DMS53 (cell line): Measurements from ENCODE around the gene DCUN1D1.
A peak's percentile ranks its signal among the peaks of the same experiment; 100 is the strongest.
"Not testable (repeated sequence)": the region's sequence is repeated elsewhere in the genome, so short reads cannot be mapped to it uniquely, and the experiment has no call there.

Experiments used
- DNase-seq: peaks from one replicate; lab custom pipeline; 2025; lab: John Stamatoyannopoulos, UW

Gene DCUN1D1

DNA sequence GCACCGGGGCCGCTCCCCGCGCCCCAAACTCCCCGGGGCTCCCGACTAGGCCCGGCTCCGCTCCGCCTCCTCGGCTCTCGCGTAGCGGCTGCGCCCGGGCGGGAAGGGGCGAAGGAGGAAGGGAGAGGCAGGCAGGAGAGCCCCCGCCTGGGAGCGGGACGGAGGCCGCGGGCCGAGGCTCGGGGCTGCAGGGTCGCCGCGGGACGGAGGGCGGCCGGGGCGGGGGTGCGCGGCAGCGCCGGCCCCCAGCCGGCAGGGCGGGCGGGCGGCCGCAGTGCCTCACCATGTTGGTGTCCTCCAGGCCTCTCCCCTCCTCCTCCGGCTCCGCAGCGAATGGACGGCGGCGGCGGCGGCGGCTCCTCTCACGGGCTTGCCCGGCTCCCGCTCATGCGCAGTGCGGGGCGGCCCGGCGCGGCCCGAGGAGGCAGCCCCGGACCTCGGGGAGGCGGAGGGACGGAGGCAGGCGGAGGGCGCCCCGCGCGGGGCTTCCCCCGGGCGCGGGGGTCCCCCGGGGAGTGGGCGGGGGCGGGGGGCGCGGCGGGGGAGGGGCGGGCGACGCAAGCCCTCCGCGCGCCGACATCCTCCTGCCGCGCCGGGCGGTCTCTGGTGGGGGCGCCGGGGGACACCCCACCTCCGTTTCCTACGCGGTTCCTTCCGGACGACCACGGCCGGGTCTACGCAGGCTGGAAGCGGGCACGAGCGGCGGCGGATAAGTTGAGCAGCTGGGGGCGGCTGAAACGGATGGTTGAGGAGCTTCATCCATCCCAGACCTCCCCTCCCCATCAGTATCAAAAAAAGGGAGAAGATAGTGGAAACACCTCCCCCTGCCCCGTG, at the start of gene DCUN1D1:
Gene DCUN1D1 (minus strand): TSS at position 335 of the 834 bp plus-strand sequence. CDS start 49 bp downstream, at position 286.
- DNase-seq = peak; percentile 89

- DNase-seq = no peak
These were observed 48.1 kb upstream of the DCUN1D1 start for GRCh38 chr3:183028416-183028815.

GRCh38 chr3:183027276-183027675, 46.9 kb upstream of the DCUN1D1 start:
- DNase-seq = no peak

DNA sequence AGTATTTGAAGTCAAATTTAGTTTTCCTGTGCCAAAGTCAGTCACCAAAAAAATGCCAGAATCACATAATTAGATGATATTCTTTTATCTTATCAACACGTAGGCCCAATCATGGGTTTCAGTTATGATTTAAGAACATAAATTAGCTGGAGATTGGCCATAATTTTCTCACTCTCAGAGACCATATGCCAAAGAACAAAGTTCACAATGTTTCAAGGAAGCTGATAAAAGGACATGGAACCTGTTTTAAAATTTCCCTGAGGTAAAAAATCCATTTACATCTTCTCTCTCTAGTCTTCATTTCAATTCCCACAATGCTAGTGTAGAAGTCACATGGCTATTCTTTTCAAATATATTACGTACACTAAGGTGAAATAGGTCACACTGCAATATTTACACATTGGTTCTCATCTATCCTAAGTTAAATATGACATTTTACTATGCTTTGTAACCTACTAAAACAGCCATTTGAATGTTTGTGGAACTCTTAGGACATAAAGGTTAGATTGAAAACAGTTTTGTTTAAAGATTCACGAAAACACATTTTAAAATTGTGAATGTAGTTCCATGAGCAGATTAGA, 42.7 kb upstream of the DCUN1D1 start:
- peak; percentile 3 for DNase-seq

DNA sequence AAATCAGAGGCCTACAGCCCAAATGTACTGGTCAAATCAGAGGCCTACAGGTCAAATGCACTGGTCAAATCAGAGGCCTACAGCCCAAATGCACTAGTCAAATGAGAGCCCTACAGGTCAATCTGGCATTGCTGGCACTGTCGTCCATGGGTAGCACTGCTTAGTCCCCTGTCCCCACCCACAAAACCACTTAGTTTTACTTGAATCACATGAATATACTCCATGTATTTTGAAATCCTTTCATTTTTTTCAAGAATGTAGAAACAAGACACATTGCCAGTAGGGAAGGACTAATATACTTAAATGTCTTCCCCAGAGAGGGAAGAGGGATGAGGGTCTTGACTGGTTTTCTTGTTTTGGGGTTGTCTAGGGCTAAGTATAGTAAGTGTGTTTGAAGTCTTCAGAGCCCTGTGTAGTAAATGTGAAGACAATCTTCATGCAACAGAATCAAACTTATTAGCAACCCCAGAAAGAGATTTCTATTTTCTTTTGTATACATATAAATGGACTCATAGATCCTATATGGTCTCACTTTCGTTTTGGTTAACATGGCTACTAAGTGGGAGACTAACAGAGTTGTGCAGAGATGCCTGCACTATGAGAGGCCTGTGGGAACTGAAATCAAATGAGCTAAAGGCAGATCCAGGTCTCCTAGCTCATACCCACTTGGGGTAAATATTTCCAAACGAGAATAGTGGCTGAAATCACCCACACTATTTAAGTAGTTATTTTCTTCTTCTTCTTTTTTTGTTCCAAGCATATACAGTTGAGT, 38.3 kb upstream of the DCUN1D1 start:
- no peak for DNase-seq

GRCh38 chr3:183015185-183015584, 34.8 kb upstream of the DCUN1D1 start:
- DNase-seq = no peak

- DNase-seq = no peak
These were observed 33.5 kb upstream of the DCUN1D1 start for GRCh38 chr3:183013856-183014255.

- no peak for DNase-seq
These were observed 32.7 kb upstream of the DCUN1D1 start for GRCh38 chr3:183013074-183013473.

- no peak for DNase-seq
These were observed 28.5 kb upstream of the DCUN1D1 start for GRCh38 chr3:183008800-183009199.

DNA sequence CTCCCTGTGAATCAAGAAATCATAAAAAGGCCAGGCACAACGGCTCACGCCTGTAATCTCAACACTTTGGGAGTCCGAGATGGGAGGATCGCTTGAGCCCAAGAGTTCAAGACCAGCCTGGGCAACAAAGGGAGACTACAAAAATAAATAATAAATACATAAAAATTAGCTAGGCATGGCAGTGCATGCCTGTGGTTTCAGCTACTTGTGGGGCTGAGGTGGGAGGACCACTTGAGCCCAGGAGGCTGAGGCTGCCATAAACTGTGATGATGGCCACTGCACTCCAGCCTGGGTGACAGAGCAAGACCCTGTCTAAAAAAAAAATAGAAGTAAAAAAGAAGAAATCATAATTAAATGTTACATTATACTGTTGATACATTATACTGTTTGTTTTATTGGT, 28.0 kb upstream of the DCUN1D1 start:
- no peak for DNase-seq

DNA sequence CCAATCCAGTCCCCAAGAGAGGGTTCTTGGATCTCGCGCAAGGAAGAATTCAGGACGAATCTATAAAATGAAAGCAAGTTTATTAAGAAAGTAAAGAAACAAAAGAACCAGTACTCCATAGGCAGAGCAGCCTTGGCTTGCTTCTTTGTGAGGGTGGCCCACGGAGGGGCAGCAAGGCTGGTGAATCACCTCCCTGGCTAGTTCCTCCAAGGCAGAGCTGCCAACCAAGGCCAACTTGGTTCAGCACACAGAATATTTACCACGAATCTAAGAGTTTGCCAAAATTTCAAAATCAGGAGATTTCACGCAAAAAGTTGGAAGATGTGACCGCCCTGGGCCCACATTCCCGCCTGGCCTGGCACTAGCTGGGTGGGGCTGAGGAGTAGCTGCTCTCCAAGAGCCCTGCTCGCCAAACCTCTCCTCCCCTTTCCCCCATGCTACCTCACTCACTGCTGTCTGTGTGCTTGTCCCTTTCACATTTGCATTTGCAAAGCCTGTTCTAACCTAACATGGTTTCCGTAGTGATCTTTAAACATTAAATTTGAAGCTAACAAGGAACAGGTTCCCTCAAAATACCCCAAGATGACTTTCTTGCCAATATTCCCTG, 26.2 kb upstream of the DCUN1D1 start:
- DNase-seq = no peak

- DNase-seq = no peak
These were observed 19.4 kb upstream of the DCUN1D1 start for GRCh38 chr3:182999767-183000166.

DNA sequence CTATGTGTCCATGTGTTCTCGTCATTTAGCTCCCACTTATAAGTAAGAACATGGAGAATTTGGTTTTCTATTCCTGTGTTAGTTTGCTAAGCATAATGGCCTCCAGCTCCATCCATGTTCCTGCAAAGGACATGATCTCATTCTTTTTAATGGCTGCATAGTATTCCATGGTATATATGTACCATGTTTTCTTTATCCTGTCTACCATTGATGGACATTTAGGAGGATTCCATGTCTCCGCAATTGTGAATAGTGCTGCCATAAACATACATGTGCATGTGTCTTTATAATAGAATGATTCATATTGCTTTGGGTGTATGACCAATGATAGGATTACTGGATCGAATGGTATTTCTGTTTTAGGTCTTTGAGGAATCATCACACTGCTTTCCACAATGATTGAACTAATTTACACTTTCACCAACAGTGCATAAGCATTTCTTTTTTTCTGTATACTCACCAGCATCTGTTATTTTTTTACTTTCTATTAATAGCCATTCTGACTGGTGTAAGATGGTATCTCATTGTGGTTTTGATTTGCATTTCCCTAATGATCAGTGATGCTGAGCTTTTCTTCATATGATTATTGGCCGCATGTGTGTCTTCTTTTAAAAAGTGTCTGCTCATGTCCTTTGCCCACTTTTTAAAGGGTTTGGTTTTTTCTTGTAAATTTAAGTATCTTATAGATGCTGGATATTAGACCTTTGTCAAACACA, 13.3 kb upstream of the DCUN1D1 start:
- DNase-seq = not testable (repeated sequence)

- DNase-seq = peak; percentile 10
These were observed 9.2 kb upstream of the DCUN1D1 start for GRCh38 chr3:182989566-182989965.

DNA sequence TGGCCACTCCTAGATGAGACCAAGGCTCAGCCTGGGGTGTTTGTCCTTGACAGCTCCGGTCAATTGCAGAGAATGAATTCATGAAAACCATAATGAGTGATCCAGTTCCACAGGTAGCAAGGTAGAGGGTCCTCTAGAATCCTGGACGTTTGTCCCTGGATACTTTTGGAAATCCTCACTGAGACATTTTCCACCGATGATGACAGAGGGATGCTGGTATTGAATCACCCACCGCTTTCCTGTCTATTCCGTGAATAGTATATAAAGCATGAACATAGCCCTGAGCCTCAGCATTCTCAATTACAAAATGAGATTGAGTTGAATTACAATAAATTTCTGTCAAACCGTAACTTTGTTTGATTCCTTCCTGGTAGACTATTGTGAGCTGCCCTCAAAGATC, 5.7 kb upstream of the DCUN1D1 start:
- no peak for DNase-seq

- no peak for DNase-seq
These were observed 3.5 kb upstream of the DCUN1D1 start for GRCh38 chr3:182983876-182984275.

DNA sequence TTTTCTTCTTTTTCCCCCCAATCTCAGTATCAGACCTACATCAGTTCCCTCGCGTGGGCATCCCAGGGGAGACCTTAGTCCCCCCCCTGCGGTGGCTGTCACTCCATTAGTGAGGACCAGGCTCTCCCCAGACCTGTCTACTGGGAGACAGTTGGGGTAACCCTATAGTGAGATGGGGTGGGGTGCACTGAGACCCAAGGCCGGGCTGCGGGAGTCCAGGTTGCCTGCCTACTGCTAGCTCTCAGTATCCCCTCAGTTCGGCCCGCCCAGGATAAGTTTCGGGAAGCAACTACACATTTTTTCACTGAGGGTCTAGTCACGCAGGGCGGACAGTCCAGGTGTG, 671 bp upstream of the DCUN1D1 start:
- DNase-seq = no peak

DNA sequence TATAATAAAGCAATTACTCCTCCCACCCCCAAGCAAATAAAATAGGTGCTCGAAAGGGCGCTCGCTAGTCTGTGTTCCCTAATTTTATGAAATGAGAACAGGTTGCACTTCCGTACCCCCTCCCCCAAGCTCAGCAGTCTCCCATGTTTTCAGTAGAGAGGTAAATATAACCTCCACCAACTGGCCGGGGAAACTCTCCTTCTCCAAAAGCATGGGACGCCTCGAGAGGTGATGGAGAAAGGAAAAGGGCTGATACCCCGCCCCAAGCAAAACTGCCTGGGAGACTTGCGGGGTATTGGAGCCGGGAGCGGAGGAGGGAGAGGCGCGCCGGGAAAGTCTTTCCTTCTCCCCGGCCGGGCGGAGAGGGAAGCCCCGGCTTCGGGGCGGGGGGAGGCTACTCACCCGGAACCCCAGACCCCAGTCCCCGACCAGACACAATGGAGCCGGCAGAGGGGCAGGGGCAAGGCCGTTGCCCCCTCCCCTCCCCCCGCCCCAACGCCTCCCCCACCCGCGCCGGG, 605 bp downstream of the DCUN1D1 start:
- DNase-seq = peak; percentile 53

GRCh38 chr3:182979103-182979673, 1.1 kb downstream of the DCUN1D1 start:
- peak; percentile 46 for DNase-seq

GRCh38 chr3:182978387-182978786, 2.0 kb downstream of the DCUN1D1 start:
- no peak for DNase-seq

- no peak for DNase-seq
These were observed 7.3 kb downstream of the DCUN1D1 start for GRCh38 chr3:182973047-182973446.
